PC-9 (cell line): ENCODE data around the gene INHBB.

ENCODE experiments used
- CTCF ChIP-seq: fragments of 200-600 bp; sonication (generic); conservative IDR thresholded peaks from 2 replicates; pipeline ENCODE4 v1.6.1; 2017; ENCODE audit warnings: mixed run types, antibody characterized with exemption, mild to moderate bottlenecking, moderate library complexity
- EZH2 ChIP-seq: fragments of 200-600 bp; sonication (generic); IDR thresholded peaks from 2 replicates; pipeline ENCODE4 v1.8.0; 2017; ENCODE audit warnings: antibody characterized with exemption, low read depth

GRCh38 chr2:120342446-120342845 is 3.5 kb upstream of the INHBB start:
- no peak for TF ChIP-seq CTCF
- TF ChIP-seq EZH2, result no peak
